ENCODE results near the gene SCAPER. TPM values are rescaled to one million over a fixed set of nuclear protein-coding genes. Genes with fewer than 3 reads are reported as not detected.

SCAPER gene
- total and polyA plus RNA-seq, 4 donors, result 3.3 to 18.0 (median 9.9) TPM

DNA sequence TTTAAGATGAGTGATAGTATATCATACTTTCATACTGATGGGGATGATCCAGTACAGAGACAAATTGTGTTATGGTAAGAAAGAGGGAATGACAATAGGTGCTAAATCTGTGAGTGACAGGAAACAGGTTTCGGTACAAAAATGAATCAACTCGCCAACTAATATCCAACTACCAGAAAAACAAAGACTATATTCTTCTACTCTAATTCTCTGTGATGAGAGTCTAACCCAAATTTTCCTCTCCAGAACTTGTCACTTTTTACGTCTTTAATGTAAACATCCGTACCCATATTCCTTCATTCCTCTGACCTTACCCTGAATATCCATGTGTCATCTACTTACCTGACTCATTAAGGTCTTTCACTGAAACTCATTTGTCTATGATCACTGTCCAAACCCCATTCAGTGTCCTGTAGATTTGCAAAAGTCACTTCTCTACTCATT, 39.6 kb downstream of the SCAPER start:
- Histone ChIP-seq H3K27ac (ENCODE audit: low read depth in 1 of 2, low read length in 2 of 2) (no peak overlapping the region), H3K36me3 (ENCODE audit: control insufficient read depth in 4 of 4, insufficient read depth in 3 of 4, low read depth in 1 of 4, low read length in 3 of 4) (no peaks in the 10 kb centered on the region), H3K27me3 (ENCODE audit: control insufficient read depth in 4 of 4, insufficient read depth in 4 of 4, low read length in 3 of 4) (no peaks in the 10 kb centered on the region), H3K4me3 (ENCODE audit: low read depth in 1 of 3, low read length in 3 of 3) (no peak overlapping the region), H3K9ac (ENCODE audit: low read depth in 1 of 2, low read length in 2 of 2) (no peak overlapping the region), H3K9me3 (ENCODE audit: control insufficient read depth in 4 of 4, low read length in 3 of 4) (no peaks in the 10 kb centered on the region), H3K4me1 (ENCODE audit: control insufficient read depth in 4 of 4, insufficient read depth in 4 of 4, low read length in 3 of 4) (no peaks in the 10 kb centered on the region)
- TF ChIP-seq JUND (IDR thresholded peaks at IDR 0.05), result no peak
- TF ChIP-seq HNF4A (conservative IDR thresholded peaks at IDR 0.05), result no peak
- TF ChIP-seq, protein P1, sequence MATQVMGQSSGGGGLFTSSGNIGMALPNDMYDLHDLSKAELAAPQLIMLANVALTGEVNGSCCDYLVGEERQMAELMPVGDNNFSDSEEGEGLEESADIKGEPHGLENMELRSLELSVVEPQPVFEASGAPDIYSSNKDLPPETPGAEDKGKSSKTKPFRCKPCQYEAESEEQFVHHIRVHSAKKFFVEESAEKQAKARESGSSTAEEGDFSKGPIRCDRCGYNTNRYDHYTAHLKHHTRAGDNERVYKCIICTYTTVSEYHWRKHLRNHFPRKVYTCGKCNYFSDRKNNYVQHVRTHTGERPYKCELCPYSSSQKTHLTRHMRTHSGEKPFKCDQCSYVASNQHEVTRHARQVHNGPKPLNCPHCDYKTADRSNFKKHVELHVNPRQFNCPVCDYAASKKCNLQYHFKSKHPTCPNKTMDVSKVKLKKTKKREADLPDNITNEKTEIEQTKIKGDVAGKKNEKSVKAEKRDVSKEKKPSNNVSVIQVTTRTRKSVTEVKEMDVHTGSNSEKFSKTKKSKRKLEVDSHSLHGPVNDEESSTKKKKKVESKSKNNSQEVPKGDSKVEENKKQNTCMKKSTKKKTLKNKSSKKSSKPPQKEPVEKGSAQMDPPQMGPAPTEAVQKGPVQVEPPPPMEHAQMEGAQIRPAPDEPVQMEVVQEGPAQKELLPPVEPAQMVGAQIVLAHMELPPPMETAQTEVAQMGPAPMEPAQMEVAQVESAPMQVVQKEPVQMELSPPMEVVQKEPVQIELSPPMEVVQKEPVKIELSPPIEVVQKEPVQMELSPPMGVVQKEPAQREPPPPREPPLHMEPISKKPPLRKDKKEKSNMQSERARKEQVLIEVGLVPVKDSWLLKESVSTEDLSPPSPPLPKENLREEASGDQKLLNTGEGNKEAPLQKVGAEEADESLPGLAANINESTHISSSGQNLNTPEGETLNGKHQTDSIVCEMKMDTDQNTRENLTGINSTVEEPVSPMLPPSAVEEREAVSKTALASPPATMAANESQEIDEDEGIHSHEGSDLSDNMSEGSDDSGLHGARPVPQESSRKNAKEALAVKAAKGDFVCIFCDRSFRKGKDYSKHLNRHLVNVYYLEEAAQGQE (IDR thresholded peaks at IDR 0.05), result no peak
- TF ChIP-seq RAD21 (IDR thresholded peaks at IDR 0.05), result no peak
- TF ChIP-seq, protein P2, sequence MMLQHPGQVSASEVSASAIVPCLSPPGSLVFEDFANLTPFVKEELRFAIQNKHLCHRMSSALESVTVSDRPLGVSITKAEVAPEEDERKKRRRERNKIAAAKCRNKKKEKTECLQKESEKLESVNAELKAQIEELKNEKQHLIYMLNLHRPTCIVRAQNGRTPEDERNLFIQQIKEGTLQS (IDR thresholded peaks at IDR 0.05), result no peak
- TF ChIP-seq NR2F2 (IDR thresholded peaks at IDR 0.05), result no peak
- no peak for TF ChIP-seq EGR1 (IDR thresholded peaks at IDR 0.05; ENCODE audit: low read depth in 2 of 2)
- TF ChIP-seq HNF4G (IDR thresholded peaks at IDR 0.05), result no peak
- no peak for TF ChIP-seq FOXA2 (IDR thresholded peaks at IDR 0.05)
- no peak for TF ChIP-seq YY1 (IDR thresholded peaks at IDR 0.05)
- TF ChIP-seq, protein P3, sequence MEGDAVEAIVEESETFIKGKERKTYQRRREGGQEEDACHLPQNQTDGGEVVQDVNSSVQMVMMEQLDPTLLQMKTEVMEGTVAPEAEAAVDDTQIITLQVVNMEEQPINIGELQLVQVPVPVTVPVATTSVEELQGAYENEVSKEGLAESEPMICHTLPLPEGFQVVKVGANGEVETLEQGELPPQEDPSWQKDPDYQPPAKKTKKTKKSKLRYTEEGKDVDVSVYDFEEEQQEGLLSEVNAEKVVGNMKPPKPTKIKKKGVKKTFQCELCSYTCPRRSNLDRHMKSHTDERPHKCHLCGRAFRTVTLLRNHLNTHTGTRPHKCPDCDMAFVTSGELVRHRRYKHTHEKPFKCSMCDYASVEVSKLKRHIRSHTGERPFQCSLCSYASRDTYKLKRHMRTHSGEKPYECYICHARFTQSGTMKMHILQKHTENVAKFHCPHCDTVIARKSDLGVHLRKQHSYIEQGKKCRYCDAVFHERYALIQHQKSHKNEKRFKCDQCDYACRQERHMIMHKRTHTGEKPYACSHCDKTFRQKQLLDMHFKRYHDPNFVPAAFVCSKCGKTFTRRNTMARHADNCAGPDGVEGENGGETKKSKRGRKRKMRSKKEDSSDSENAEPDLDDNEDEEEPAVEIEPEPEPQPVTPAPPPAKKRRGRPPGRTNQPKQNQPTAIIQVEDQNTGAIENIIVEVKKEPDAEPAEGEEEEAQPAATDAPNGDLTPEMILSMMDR (IDR thresholded peaks at IDR 0.05; ENCODE audit: low read depth, low read length, missing input control), result no peak
- TF ChIP-seq, protein P4, sequence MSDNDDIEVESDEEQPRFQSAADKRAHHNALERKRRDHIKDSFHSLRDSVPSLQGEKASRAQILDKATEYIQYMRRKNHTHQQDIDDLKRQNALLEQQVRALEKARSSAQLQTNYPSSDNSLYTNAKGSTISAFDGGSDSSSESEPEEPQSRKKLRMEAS (IDR thresholded peaks at IDR 0.05), result no peak
- 70% methylated on average over 4 of the region's 4 CpGs for WGBS
- DNase-seq (ENCODE audit: low spot score), result no peak

DNA sequence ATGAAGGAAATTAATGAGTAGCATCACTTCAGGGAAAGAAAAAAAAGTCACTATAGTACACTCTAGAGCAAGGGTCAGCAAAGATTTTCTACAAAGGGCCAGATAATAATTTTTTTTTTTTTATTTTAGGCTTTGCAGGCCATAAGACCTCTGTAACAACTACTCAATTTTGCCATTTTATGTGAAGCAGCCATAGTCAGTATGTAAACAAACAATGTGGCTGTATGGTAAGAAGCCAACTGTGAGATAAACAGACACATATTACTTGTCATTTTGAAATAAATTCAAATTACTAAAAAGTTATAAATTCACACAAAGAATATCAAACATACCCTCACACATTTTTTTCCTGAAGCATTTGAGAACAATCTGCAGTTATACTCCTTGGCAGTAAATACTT, 40.6 kb downstream of the SCAPER start:
- DNase-seq (ENCODE audit: low spot score), result no peak
- TF ChIP-seq EGR1 (IDR thresholded peaks at IDR 0.05; ENCODE audit: low read depth in 2 of 2), result no peak
- no peak for TF ChIP-seq FOXA2 (IDR thresholded peaks at IDR 0.05)
- TF ChIP-seq, protein P4 (IDR thresholded peaks at IDR 0.05), result no peak
- no peak for TF ChIP-seq RAD21 (IDR thresholded peaks at IDR 0.05)
- TF ChIP-seq YY1 (IDR thresholded peaks at IDR 0.05), result no peak
- TF ChIP-seq TAF1 (conservative IDR thresholded peaks at IDR 0.05), result no peak
- TF ChIP-seq HNF4A (conservative IDR thresholded peaks at IDR 0.05), result no peak
- TF ChIP-seq RXRA (IDR thresholded peaks at IDR 0.05), result no peak
- TF ChIP-seq, protein P1 (IDR thresholded peaks at IDR 0.05), result no peak
- TF ChIP-seq JUND (IDR thresholded peaks at IDR 0.05), result no peak
- H3K36me3 ChIP-seq (ENCODE audit: control insufficient read depth in 4 of 4, insufficient read depth in 3 of 4, low read depth in 1 of 4, low read length in 3 of 4), result no peaks in the 10 kb centered on the region
- no peaks in the 10 kb centered on the region for H3K4me1 ChIP-seq (ENCODE audit: control insufficient read depth in 4 of 4, insufficient read depth in 4 of 4, low read length in 3 of 4)
- H3K27me3 ChIP-seq (ENCODE audit: control insufficient read depth in 4 of 4, insufficient read depth in 4 of 4, low read length in 3 of 4), result no peaks in the 10 kb centered on the region
- H3K9ac ChIP-seq (ENCODE audit: low read depth in 1 of 2, low read length in 2 of 2), result no peak overlapping the region
- no peaks in the 10 kb centered on the region for H3K9me3 ChIP-seq (ENCODE audit: control insufficient read depth in 4 of 4, low read length in 3 of 4)
- H3K4me3 ChIP-seq (ENCODE audit: low read depth in 1 of 3, low read length in 3 of 3), result no peak overlapping the region
- no peak overlapping the region for H3K27ac ChIP-seq (ENCODE audit: low read depth in 1 of 2, low read length in 2 of 2)
